ENCODE measurements around the gene RAP2A. TPM values are rescaled to one million over a fixed set of nuclear protein-coding genes. Genes with fewer than 3 reads are reported as not detected.

RAP2A gene
- total RNA-seq, 4 donors from 2014 or later: 10.5 to 23.2 (median 20.7) TPM

GRCh38 chr13:97390941-97391600 is 42.9 kb upstream of the RAP2A start:
- Histone ChIP-seq H3K9me3 (no peaks in the 10 kb centered on the region), H3K4me3 (no peak overlapping the region), H3K27me3 (no peaks in the 10 kb centered on the region), H3K36me3 (peaks cover 0 to 24% (median 0%) of the 10 kb centered on the region in 4 donors), H3K4me1 (no peaks in the 10 kb centered on the region), H3K27ac (no peak overlapping the region)
- in situ Hi-C loops (cut with MboI; ENCODE audit: low pct_ligation_motif_present in 1 of 4, low pct_unique_long_range_greater_than_20kb in 1 of 4, low sequenced_read_pairs in 3 of 4) (no loop called here), intact Hi-C loops (cut with DNase I; ENCODE audit: low total_unique reads) (no loop called here)
- 76 to 81% methylated on average over 3 of the region's 3 CpGs for WGBS, 2 donors (ENCODE audit: low coverage in 1 of 2)
- TF ChIP-seq POLR2A (IDR thresholded peaks at IDR 0.05) (no peak), EP300 (IDR thresholded peaks at IDR 0.05; ENCODE audit: low read depth) (no peak), CTCF (IDR thresholded peaks at IDR 0.05) (no peak), POLR2AphosphoS5 (IDR thresholded peaks at IDR 0.05) (no peak)
- no peak for DNase-seq

- H3K27me3 ChIP-seq: no peaks in the 10 kb centered on the region
- H3K27ac ChIP-seq: no peak overlapping the region
- intact Hi-C loops (cut with DNase I; ENCODE audit: low total_unique reads) (no loop called here), in situ Hi-C loops (cut with MboI; ENCODE audit: low pct_ligation_motif_present in 1 of 4, low pct_unique_long_range_greater_than_20kb in 1 of 4, low sequenced_read_pairs in 3 of 4) (no loop called here)
- no peak for TF ChIP-seq POLR2AphosphoS5 (IDR thresholded peaks at IDR 0.05)
- TF ChIP-seq EP300 (IDR thresholded peaks at IDR 0.05; ENCODE audit: low read depth): no peak
- TF ChIP-seq CTCF (IDR thresholded peaks at IDR 0.05): no peak
- no peak for TF ChIP-seq POLR2A (IDR thresholded peaks at IDR 0.05)
- H3K4me3 ChIP-seq: no peak overlapping the region
- no peaks in the 10 kb centered on the region for H3K9me3 ChIP-seq
- peaks cover 0 to 1% (median 0%) of the 10 kb centered on the region in 4 donors for H3K4me1 ChIP-seq
- 75 to 81% methylated on average over 1 of the region's 1 CpG for WGBS, 2 donors (ENCODE audit: low coverage in 1 of 2)
- peaks cover 0 to 24% (median 0%) of the 10 kb centered on the region in 4 donors for H3K36me3 ChIP-seq
- no peak for DNase-seq
These were observed 41.9 kb upstream of the RAP2A start for GRCh38 chr13:97392020-97392419.

- in situ Hi-C loops (cut with MboI; ENCODE audit: low pct_ligation_motif_present in 1 of 4, low pct_unique_long_range_greater_than_20kb in 1 of 4, low sequenced_read_pairs in 3 of 4) (no loop called here), intact Hi-C loops (cut with DNase I; ENCODE audit: low total_unique reads) (no loop called here)
- Histone ChIP-seq H3K27ac (no peak overlapping the region), H3K9me3 (no peaks in the 10 kb centered on the region), H3K27me3 (no peaks in the 10 kb centered on the region), H3K4me1 (peaks cover 0 to 4% (median 0%) of the 10 kb centered on the region in 4 donors), H3K36me3 (peaks cover 0 to 24% (median 0%) of the 10 kb centered on the region in 4 donors), H3K4me3 (no peak overlapping the region)
- DNase-seq: no peak
- TF ChIP-seq POLR2AphosphoS5 (IDR thresholded peaks at IDR 0.05): no peak
- no peak for TF ChIP-seq EP300 (IDR thresholded peaks at IDR 0.05; ENCODE audit: low read depth)
- TF ChIP-seq POLR2A (IDR thresholded peaks at IDR 0.05): no peak
- no peak for TF ChIP-seq CTCF (IDR thresholded peaks at IDR 0.05)
These were observed 39.4 kb upstream of the RAP2A start for GRCh38 chr13:97394542-97394941.

- WGBS, 2 donors (ENCODE audit: low coverage in 1 of 2): 88 to 100% methylated on average over 1 to 4 of the region's 4 CpGs
- Histone ChIP-seq H3K27me3 (no peaks in the 10 kb centered on the region), H3K9me3 (no peaks in the 10 kb centered on the region), H3K4me3 (no peak overlapping the region), H3K4me1 (peaks cover 0 to 4% (median 0%) of the 10 kb centered on the region in 4 donors), H3K36me3 (peaks cover 0 to 24% (median 0%) of the 10 kb centered on the region in 4 donors), H3K27ac (no peak overlapping the region)
- intact Hi-C loops (cut with DNase I; ENCODE audit: low total_unique reads): no loop called here
- in situ Hi-C loops (cut with MboI; ENCODE audit: low pct_ligation_motif_present in 1 of 4, low pct_unique_long_range_greater_than_20kb in 1 of 4, low sequenced_read_pairs in 3 of 4): no loop called here
- no peak for DNase-seq
- TF ChIP-seq POLR2A (IDR thresholded peaks at IDR 0.05) (no peak), EP300 (IDR thresholded peaks at IDR 0.05; ENCODE audit: low read depth) (no peak), CTCF (IDR thresholded peaks at IDR 0.05) (no peak), POLR2AphosphoS5 (IDR thresholded peaks at IDR 0.05) (no peak)
These were observed 38.4 kb upstream of the RAP2A start for GRCh38 chr13:97395447-97396136.
